OCI-LY3 (cell line): Measurements from ENCODE around the gene CLSTN2.

Experiments used
- CTCF ChIP-seq: fragments of 200-600, 300-600 bp; sonication (generic); IDR thresholded peaks from 2 replicates; pipeline ENCODE4 v1.5.1; 2014; ENCODE audit warnings: antibody characterized with exemption, low read length, low read depth
- EZH2phosphoT487 ChIP-seq: fragments of 200-600 bp; shearing (Covaris generic); IDR thresholded peaks from 2 replicates; pipeline ENCODE4 v1.6.1; 2018; ENCODE audit warnings: antibody characterized with exemption, mixed run types, low read depth

GRCh38 chr3:140114789-140115080, 179.8 kb downstream of the CLSTN2 start:
- TF ChIP-seq CTCF: no peak
- TF ChIP-seq EZH2phosphoT487: no peak
